GM15510 (cell line): ENCODE results near the gene MLEC.

ENCODE experiments used
- POLR2A ChIP-seq: IDR thresholded peaks from 3 replicates; pipeline ENCODE4 v1.6.1; 2011; ENCODE audit warnings: borderline replicate concordance; ENCODE audit not compliant: insufficient read length; ENCODE audit errors: extremely low read depth

MLEC gene

GRCh38 chr12:120680165-120680738 is 6.7 kb upstream of the MLEC start:
- no peak for TF ChIP-seq POLR2A

GRCh38 chr12:120684523-120684932 is 2.4 kb upstream of the MLEC start:
- TF ChIP-seq POLR2A, result peak; percentile 8

- TF ChIP-seq POLR2A, result no peak
Observed at GRCh38 chr12:120685522-120685921, 1.4 kb upstream of the MLEC start.

DNA sequence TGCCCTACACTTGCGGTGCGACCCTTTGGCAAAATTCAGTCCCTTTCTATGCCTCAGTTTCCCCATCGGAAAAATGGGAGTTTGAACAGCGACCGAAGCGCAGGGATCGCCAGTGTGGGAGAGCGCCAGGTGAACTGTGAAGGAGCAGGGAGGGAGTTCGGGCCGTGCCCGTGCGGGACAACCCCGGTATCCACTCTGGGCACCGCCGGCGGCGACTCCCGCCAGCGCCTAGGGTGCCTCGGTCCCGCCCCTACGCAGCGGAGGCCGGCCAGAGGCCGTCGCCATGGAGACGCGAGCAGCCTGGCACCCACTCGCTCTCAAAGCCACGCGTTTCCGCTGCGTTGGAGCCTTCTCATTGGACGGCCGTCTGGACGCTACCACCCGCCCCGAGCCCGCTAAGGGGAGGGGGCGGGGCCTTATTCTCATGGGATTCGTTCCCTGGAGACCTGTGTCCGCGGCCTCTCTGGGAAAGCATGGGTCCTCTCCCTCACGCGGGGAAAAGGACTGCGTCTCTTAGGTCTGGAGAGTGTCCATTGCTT is 729 bp upstream of the MLEC start:
- TF ChIP-seq POLR2A, result peak; percentile 75

GRCh38 chr12:120687578-120688289 is 785 bp downstream of the MLEC start:
- no peak for TF ChIP-seq POLR2A

- TF ChIP-seq POLR2A, result no peak
Observed at GRCh38 chr12:120688527-120689071, 1.6 kb downstream of the MLEC start.

DNA sequence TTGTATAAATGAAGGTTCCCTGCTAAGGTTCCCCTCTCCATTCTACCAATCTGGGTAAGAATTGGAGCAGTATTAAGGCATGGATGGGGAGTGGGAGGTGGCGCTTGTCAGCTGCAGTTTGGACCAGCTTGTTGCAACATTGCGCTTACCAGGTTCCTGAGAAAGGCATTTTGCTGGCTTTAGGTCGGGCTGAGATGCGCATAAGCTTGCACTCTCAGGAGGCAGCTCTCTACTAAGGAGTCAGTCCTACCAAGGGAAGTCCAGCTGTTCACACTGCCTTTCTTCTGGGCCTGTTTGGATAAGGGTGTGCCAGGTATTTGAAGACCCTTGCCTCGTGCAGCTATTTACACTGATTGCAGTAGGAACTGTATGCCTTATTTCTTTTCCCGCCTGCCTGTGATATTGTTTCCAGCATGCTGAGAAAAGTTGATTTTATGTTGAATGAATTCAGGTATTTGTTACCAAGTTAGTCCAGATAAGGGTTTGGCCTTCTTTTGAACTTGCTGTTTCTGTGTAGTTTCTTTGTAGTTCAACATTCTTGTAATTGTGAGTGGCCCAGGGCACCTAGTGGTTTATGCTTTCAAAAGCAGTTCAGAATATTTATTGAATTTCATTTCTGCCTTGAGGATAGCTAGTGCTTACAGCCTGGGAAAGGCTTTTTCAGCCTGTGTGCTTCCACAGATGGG is 2.6 kb downstream of the MLEC start:
- TF ChIP-seq POLR2A, result no peak

DNA sequence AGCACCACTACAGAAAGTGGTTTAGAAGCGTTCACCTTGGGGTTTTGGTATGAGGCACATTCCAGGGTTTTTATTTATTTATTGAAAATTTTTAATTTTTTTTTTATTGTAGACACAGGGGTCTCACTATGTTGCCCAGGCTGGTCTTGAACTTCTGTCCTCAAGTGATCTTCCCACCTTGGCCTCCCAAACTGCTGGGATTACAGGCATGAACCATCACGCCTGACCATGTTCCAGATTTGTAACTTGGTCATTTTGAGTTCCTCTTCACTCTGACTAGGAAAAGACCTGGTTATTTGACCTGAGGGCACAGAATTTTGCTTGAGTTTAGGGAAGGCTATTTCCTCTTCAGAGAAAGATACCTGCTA is 3.1 kb downstream of the MLEC start:
- no peak for TF ChIP-seq POLR2A

GRCh38 chr12:120690978-120691377 is 4.0 kb downstream of the MLEC start:
- TF ChIP-seq POLR2A, result no peak

- no peak for TF ChIP-seq POLR2A
Observed at GRCh38 chr12:120692524-120693033, 5.6 kb downstream of the MLEC start.

DNA sequence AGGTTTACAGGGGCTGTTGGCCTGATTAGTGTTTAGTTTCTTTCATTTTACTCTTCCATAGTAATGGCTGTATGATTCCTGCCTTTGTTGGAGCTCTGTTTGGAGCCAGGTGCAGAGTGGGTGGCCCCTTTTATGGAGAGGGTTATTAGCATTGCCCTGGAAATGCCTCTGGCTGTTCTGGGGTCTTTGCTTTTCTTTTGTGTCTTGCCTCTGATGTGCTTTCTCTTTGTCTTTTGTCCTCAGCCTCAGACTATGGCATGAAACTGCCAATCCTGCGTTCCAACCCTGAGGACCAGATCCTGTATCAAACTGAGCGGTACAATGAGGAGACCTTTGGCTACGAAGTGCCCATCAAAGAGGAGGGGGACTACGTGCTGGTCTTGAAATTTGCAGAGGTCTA is 6.9 kb downstream of the MLEC start:
- no peak for TF ChIP-seq POLR2A

GRCh38 chr12:120696626-120697025 is 9.7 kb downstream of the MLEC start:
- TF ChIP-seq POLR2A, result no peak

DNA sequence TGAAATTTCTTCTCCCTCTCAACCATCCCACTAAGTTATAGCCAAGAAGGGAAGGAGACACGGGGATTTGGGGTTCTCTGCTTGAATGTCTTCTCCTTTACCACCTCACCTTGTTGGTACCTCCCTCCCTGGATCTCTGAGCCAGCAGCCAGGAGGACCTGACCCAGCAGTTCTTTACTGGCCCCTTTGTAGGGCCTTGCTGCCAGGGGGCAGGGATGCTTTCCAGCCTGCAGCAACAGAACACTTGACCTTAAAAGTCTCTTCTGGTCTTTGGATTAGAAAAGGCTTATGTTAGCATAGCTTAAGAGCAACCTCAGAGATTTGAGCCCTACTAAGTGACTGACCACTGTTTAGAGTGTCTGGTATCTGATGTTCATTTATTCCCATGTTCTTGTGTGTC is 10.4 kb downstream of the MLEC start:
- no peak for TF ChIP-seq POLR2A

DNA sequence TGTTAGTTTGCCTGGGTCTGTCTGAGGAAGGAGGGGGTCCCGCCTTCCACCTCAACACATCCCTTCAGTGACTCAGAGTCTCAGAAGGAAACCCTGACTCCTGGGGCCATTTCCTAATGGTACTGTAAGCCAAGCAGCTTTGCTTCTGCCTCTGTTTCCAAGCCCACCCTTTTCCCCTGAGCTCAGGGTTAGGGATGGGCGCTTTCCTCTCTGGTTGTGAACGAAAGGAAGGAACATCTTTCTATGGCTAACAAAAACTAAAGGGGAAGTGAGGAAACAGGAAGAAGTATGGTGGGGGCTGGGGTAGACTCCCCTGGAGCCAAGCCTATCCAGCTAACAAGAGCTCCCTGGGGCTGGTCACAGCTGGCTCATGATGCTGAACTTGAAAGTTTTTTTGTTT is 11.7 kb downstream of the MLEC start:
- no peak for TF ChIP-seq POLR2A

DNA sequence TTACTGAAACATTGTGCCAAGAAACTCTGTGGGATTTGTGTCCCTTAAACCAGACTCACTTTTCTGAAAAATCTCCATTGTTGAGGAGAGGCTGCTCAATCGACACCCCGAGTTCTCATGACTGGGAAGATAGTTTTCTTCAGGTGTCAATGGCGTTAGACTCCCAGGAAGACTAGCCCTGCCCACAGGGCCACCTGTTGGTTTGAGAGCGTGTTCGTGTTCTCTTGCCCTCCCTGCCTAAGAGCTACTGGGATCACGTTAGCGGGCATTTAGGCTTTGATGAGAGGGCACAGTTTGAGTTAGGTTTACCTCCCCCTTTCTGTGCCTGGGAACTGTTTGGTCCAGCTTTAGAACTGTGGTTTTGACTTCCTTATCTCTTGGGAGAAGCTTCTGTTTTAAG is 12.6 kb downstream of the MLEC start:
- TF ChIP-seq POLR2A, result no peak
